GM12892 (cell line): Measurements from ENCODE around the gene SOD1.

Experiments used
- POLR2A ChIP-seq: IDR thresholded peaks from 2 replicates; pipeline ENCODE4 v1.6.1; 2011; ENCODE audit warnings: low read depth, low read length, control low read depth
- POLR2AphosphoS5 ChIP-seq: IDR thresholded peaks from 2 replicates; pipeline ENCODE4 v1.6.1; 2011; ENCODE audit warnings: low read depth, low read length, control low read depth

DNA sequence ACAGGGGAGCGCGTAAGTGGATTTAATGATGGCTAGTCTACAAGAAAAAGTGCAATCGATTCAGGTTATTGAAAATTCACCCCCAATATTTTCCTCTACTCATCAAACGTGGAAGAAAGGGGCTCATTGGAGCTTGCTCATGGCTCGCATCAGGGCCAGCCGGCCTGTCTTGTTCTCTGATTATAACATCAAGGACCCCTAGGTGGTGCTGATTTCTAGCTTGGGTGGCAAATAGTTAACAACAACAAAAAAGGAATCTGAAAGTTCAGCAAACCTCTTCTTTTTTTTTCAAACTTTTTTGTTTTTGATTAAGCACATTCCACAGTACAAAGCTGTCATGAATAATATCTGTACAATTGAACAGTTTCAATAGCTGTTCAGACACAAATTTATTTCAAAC lies 35.8 kb upstream of the SOD1 start:
- TF ChIP-seq POLR2AphosphoS5 = no peak
- no peak for TF ChIP-seq POLR2A
